GM12873 (cell line): ENCODE results near the gene KCNJ15.
A peak's percentile ranks its signal among the peaks of the same experiment; 100 is the strongest.

Experiments
- TF ChIP-seq, protein P1 (sequence below): IDR thresholded peaks from 2 replicates; pipeline ENCODE4 v1.5.1; 2012; ENCODE audit warnings: low read depth, mild to moderate bottlenecking, moderate library complexity, low read length, control low read depth; ENCODE audit not compliant: insufficient read depth; ENCODE audit errors: missing control alignments

The KCNJ15 gene

DNA sequence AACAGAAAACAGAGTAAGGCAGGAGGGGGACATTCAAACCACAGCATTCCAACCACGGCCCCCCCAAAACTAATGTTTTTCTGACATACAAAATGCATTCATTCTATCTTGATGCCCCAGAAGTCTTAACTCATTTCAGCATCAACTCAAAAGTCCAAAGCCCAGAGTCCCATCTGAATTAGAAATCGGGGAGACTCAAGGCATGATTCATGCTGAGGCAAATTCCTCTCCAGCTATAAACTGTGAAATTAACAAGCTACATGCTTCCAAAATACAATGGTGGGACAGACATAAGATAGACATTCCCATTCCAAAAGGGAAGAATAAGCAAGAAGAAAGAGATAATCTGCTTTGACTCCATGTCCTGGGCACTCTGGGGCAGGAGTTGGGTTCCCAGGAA is 73.9 kb downstream of the KCNJ15 start:
- TF ChIP-seq, protein P1, sequence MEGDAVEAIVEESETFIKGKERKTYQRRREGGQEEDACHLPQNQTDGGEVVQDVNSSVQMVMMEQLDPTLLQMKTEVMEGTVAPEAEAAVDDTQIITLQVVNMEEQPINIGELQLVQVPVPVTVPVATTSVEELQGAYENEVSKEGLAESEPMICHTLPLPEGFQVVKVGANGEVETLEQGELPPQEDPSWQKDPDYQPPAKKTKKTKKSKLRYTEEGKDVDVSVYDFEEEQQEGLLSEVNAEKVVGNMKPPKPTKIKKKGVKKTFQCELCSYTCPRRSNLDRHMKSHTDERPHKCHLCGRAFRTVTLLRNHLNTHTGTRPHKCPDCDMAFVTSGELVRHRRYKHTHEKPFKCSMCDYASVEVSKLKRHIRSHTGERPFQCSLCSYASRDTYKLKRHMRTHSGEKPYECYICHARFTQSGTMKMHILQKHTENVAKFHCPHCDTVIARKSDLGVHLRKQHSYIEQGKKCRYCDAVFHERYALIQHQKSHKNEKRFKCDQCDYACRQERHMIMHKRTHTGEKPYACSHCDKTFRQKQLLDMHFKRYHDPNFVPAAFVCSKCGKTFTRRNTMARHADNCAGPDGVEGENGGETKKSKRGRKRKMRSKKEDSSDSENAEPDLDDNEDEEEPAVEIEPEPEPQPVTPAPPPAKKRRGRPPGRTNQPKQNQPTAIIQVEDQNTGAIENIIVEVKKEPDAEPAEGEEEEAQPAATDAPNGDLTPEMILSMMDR, result no peak

DNA sequence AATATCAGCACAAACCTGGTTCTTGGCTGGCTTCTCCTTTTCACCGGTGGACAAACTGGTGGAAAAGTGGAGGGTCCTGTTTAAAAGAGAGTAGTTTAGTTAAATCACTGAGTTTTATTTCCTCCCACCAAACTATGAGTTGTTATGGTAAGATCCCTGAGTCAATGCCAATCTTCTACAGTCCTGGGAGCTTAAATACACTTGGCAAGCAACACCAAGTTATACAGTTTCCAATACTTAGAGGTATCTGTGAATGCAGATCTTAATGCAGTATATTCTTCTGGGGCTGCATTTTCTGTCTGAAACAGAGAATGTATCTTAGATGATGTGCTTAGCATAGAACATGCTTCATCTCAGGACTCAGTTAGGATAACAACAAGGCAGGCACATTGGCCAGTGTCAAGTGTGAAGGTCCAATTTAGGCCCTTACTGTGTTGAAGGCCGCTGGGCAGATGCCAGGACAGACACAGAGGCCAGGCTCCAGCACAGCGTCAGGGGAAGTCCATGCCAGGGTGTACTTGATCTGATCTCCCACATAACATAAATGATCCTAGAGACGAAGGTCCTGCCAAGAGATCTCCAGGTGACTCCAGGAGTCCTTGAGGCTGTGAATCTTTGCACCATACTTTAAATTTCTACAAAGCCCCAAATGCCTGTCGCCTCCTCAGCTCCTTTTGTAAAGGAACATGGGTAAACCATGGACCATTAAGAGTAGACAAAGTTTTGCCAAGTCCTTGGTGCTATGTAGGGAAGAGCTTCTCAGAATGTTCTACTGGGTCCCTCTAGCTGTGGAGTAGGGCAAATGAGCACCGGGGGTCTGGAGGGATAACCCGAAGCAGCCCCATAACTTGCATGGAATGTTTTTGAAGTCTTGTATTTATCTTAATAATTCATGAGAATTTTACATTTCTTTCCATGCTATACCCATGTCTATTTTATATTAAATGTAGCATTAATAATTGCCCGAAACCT is 76.8 kb downstream of the KCNJ15 start:
- TF ChIP-seq, protein P1, result peak; percentile 31

DNA sequence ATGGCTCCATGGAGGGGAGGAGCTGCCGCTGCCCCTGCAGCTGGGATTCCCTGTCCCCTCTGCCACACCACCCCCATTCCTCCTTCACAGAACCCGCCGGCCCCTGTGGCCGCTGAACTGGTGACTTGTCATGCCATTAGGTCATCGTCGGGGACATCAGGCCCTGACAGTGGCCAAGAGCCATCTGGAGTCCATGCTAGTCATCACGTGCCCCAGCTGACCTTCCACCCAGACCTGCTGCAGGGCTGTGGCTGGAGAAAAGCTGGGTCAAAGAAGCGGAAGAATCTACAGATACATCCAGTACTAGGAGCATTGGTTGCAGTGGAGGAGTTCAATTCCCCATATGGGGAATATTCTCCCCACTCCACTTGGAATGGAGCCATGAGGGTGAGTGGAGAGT is 78.1 kb downstream of the KCNJ15 start:
- TF ChIP-seq, protein P1, result no peak

DNA sequence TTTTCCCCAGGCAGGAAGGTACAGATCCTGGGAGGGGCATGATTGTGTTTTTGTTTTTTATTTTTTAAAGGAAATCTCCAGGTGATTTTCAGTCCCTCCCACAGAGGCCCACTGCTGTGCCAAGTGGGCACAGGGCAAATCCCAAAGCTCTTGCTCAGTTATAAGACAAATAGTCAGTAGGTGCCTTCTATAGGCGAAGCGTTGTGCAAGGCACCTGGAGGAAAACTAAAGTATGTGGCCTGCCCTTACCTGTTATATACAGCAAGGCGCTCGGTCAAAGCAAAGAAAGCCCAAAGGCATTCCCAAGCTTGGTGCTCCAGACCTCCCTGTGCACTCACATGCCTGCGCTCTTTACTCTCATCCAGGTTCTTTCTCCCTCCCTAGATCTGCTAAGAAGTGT is 81.0 kb downstream of the KCNJ15 start:
- TF ChIP-seq, protein P1, result no peak

DNA sequence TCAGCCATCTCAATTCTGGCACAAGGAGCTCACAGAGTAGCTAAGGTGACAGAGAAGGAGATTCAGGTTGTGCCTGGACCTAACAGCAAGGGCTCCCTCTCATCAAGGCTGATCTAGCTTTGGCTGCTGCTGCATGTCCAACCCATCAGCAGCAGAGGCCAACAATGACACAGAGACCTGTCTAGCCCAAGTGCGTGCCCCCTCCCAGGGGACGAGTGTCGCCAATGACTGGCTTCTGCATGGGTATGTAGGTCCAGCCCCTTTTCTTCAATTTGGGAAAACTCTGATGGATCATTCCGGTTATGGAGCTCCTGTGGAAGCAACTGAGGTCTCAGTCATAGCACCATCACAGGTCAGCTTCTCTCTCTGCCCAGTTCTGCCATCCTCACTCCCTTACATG is 83.3 kb downstream of the KCNJ15 start:
- TF ChIP-seq, protein P1, result no peak

DNA sequence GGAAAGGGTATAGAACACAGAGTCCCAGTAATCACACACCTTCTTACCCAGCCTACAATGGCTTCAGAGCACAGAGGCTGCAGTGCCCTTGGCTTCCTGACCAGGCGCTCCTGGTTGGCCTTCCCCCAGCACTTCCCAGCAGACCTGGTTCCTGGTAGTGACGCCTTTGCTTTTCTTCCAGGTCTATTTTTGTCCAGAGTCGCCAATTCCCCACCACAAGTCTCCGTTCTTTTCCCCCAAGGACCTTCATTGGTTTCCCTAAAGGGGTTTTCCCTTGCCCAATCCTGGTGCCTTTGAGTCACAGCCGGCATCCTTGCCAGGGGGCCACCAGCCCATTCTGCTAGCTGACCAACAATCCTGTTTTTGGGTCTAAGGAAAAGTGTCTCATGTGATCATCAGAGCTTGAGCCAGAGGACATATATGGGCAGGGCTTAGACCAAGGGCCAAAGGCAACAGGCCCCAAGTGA is 84.8 kb downstream of the KCNJ15 start:
- TF ChIP-seq, protein P1, result no peak

DNA sequence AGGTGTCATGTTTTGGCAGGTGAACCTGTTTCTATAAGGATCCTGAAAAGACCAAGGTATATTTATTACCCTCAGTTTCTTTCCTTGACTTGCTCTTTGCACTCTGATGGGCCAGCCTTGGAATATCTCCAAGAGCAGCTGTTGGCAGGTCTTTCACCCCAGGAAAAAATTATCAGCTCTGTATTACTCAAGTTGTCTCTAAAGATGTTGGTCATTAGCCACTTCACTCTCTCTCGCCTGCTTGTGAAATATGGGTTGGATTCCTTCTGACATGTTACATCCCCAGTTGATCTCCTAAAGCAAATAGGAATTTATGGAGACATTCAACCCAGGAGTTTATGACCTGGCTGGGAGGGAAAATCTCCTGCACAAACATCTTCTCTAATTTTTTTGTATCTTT is 85.9 kb downstream of the KCNJ15 start:
- TF ChIP-seq, protein P1, result no peak
